HG02623 (cell line): ENCODE data around the gene LBH.

Source experiments
- ATAC-seq: cut with Tn5 transposase; IDR thresholded peaks from one replicate; pipeline ENCODE4 v1.9.1; 2021; ENCODE audit warnings: moderate library complexity; ENCODE audit not compliant: unreplicated experiment

LBH gene

DNA sequence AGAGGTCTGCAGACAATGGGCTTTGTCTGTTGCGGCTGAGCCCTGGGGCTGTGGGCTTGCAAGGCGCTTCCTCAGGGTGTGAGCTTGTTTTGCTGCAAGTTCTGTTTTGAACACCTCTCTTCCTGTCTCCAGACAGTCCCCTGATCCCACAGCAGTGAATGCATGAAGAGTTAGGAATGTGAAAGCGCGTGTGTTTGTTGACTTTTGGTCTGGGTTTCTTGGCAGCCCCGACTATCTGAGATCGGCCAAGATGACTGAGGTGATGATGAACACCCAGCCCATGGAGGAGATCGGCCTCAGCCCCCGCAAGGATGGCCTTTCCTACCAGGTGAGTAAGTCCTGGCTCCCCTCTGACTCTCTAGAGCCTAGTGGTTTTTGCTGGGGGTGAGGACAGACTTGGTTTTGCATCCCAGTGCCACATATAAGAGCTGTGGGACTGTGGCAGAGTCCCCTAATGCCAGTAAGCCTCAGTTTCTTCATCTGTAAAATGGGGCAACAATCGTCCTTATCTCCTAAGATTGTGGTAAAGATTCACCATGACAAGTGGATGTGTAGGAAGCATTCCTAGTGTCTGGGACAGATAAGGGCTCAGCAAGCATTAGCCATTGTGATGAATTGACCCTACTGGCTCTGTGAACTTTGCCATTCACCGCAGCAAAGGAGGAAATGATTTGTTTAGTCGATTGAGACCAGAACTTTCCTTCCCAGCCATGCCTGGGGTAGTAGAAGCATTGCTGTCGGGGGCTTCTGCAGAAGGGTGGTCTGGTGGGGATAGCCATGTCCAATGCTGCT lies 3.0 kb downstream of the LBH start:
- ATAC-seq: no peak

GRCh38 chr2:30235008-30235655 lies 3.8 kb downstream of the LBH start:
- no peak for ATAC-seq

- ATAC-seq: no peak
Observed at GRCh38 chr2:30235859-30236535, 4.7 kb downstream of the LBH start.

DNA sequence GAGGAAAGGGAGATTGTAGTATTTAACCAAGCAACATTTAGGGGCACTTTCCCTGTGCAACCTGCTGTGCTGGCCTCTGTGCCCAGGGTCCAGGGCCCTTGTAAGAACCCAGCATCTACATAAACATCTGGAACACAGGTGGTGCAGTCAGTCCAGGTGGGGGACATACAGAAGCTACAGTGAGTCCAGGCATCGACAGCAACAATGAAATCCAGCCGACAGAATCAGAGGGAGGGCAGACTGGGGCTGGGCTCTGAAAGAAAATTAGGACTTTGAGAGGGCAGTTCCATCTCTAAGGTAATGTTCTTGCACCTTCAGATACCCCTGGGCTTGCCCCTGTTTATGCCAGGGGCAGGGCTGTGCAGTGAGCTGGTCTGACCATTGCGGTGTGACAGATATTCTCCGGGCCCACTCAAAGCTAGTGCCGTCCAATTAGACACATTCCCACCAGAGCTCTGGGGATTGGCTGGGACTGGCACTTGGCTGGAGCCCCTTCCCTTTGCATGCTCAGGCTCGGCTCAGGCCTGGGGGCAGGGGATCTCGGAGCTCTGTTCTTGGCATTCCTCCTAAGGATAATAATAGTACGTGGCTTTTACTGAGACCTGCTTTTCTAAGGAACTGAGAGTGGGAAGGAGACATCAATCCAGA lies 5.4 kb downstream of the LBH start:
- ATAC-seq: no peak

DNA sequence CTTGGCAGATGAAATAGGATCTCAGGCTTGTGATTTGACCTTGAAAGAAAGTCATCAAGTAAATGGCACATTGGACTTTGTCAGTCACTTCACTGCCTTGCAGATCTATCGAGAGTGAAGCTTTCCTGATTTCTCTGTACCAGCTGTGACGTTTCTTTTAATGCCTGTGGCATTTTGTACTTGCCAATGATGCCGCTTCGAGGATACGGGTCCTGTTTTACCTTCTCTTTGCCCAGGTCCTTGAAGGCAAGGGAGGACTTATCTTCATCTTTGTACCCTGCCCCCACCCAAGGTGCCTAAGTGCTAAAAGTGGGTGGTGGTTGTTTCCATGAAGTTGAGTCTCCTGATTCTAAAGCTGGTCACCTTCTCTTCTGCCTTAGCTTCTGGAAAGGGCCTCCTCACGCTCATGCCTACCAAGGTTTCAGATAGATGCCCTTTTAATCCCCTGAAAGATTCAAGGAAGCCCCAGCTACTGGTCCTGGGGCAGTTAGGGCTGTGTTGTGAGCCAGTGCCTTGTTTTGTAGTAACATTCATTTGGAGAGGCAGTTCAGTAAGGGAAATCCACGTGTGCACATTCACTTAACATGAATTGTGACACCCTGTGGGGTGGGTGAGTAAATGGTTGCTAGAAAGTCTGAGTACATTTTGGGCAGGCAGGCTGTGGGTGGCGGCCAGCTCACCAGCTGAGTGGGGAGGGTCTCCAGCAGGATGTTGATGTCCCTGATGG lies 6.1 kb downstream of the LBH start:
- no peak for ATAC-seq

DNA sequence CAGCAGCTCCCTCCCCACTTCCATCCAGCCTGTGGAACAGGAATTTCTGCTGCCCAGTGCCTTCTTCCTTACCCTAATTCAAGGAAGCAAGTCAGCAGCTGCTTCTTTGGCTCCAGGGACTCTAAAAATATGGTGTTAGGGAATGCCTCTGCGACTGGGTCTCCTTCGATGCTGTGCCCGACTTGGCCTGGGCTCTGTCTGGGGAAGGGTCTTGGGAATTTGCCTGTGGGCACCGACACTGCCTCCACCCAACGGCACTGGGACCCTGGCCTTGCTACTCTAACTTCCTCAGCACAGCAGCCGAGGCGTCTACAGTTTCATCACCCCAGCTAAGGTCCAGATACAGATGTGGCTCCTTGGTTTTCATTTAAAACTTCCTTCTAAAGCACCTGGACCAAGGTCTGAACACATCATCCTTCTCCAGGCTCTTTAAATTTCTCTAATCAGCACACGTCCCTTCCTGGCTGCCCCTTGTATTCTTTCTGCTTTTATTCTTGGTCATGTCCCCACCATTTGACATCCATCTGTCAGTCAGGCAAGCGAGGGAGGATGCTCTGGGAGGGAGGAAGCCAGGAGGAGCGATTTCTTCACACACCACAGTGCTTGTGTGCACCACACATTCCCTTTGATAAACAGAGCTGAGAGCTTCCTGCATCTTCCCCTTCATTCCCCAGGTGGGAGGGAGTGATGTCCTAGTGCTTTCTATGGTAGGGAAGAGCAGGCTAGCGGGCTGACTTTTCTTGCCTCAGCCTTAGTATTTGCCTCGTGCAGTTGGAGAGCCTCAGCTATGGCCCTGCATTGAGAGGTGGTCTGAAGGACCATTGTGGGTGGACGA lies 6.8 kb downstream of the LBH start:
- ATAC-seq: no peak

GRCh38 chr2:30239308-30239985 lies 8.1 kb downstream of the LBH start:
- no peak for ATAC-seq

DNA sequence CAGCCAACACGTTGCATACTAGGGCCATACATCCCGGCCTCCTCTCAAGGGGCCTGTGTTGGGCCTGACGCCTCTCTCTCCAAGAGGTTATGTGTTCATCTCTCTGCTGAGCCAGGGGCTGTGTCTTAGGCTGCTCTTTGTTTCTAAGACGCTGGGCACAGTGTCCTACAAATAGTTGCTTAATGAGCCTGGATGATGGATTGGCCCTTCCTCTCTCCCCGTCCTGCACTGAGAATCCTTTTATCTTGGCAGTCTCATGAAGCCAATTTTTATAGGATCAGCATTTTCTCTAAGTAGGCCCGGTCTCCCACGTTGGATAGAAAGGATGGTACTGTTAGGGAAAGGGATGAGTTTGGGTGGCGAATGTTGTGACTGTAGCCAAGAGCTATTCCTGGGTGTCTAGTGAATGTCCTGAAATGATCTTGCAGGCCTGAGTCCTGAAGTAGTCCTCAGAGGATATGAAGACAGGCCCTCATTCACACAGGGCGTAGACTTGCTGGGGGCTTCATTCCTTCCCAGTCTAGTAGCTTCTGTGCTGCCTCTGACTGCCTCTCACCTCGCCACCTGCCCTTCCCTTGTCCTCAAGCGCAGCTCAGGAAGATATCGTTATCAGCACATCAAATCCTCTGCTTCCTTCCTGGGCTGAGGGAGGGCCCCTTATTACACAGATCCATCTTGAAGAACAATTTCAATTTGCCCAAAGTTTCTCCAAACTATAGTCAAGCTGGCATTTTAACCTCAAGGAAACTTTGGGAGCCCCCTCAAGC lies 8.8 kb downstream of the LBH start:
- ATAC-seq: no peak

GRCh38 chr2:30243231-30243630 lies 11.9 kb downstream of the LBH start:
- no peak for ATAC-seq

GRCh38 chr2:30245364-30245763 lies 14.0 kb downstream of the LBH start:
- ATAC-seq: no peak

GRCh38 chr2:30248791-30249190 lies 17.5 kb downstream of the LBH start:
- ATAC-seq: no peak

- ATAC-seq: no peak
Observed at GRCh38 chr2:30249354-30249753, 18.0 kb downstream of the LBH start.

GRCh38 chr2:30250421-30250820 lies 19.1 kb downstream of the LBH start:
- no peak for ATAC-seq

DNA sequence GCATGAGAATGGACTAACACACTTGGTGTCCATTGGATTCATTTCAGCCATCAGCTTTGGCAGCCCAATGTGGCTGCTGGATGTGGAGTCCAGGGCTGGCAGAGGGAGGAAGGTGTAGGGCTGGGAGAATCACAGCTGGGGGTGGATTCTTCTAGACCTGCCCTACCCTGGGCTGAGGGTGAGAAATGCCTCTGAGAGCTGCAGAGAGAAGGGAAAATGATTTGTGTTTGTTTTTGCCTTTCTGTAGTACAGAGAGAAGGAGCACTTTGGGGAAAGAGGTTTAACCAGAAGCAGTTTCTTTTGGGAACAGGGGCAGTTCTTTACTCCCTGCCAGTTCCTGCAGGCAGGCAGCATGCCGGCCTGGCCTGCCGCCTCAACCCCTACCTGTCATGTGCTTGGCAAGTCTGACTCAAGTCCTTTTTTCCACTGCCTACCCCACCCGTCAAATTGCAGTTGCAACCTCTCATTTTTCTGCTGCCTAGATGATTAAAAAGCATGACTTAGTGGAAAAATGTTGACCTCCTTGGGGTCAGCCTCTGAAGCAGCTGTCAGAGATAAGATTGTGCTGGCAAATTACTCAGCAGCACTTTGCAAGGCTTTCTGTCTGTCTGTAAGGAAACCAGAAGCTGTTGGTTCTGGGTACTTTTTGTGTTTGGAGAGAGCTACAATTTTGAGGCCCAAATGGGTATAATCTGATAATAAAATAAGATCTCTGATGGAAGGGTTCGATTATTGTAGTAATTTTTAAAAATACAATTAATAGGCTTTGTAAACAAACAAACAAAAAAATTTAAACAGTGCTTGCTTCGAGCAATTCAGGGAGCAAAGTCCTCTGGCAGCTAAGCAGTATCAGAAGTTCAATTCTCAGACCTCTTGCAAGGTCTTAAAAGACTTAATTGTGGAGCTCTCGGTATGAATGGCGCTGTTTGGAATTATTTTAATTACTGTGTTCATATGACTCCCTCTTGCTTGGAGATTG lies 21.7 kb downstream of the LBH start:
- ATAC-seq: no peak

GRCh38 chr2:30253873-30254684 lies 22.7 kb downstream of the LBH start:
- no peak for ATAC-seq

- no peak for ATAC-seq
Observed at GRCh38 chr2:30254685-30255001, 23.3 kb downstream of the LBH start.

- ATAC-seq: no peak
Observed at GRCh38 chr2:30255026-30255425, 23.7 kb downstream of the LBH start.
